HUES64 (cell line): Measurements from ENCODE around the gene ASMTL. TPM values are rescaled to one million over a fixed set of nuclear protein-coding genes. Genes with fewer than 3 reads are reported as not detected.
"Not testable (repeated sequence)": the region's sequence is repeated elsewhere in the genome, so short reads cannot be mapped to it uniquely, and the experiment has no call there.

Experiments used
- H3K27ac ChIP-seq: 2 replicates; pipeline ENCODE4 v1.7.0; 2013; ENCODE audit warnings: low read depth, low read length, inconsistent platforms
- H3K27me3 ChIP-seq: 2 replicates; pipeline ENCODE4 v1.6.1; 2013; ENCODE audit warnings: mild to moderate bottlenecking, low read length; ENCODE audit not compliant: insufficient read depth
- H3K36me3 ChIP-seq: 2 replicates; pipeline ENCODE4 v1.6.1; 2013; ENCODE audit warnings: mild to moderate bottlenecking, low read length; ENCODE audit not compliant: insufficient read depth
- H3K4me1 ChIP-seq: 2 replicates; pipeline ENCODE4 v1.6.1; 2013; ENCODE audit warnings: mild to moderate bottlenecking, low read length, moderate library complexity; ENCODE audit not compliant: insufficient read depth
- H3K4me3 ChIP-seq: 2 replicates; pipeline ENCODE4 v1.5.1; 2013; ENCODE audit warnings: mild to moderate bottlenecking, low read length, moderate library complexity
- H3K9ac ChIP-seq: 2 replicates; pipeline ENCODE4 v1.6.1; 2013; ENCODE audit warnings: mild to moderate bottlenecking, low read depth, low read length
- H3K9me3 ChIP-seq: 2 replicates; pipeline ENCODE4 v1.6.1; 2013; ENCODE audit warnings: low read depth, low read length; ENCODE audit not compliant: insufficient read depth
- WGBS: fragments of 150-250, 120-280 bp; methylation state at CpG from one replicate; pipeline ENCODE4 v1.1.7; 2013; ENCODE audit warnings: missing lambda C conversion rate; 5-methylcytosine and 5-hydroxymethylcytosine counted together
- polyA plus RNA-seq, 2 experiments: library from polyadenylated mRNA; stranded (reverse); fragments of 50-300 nt; gene quantifications; one replicate each; pipeline ENCODE4 v1.2.3, GENCODE V29; 2013

ASMTL gene
- 34.2 TPM for polyA plus RNA-seq (2013, experiment 1 of 2)
- polyA plus RNA-seq (2013, experiment 2 of 2) = 43.4 TPM

- Histone ChIP-seq H3K4me1 (no peaks in the 10 kb centered on the region), H3K9ac (peak within 1 kb of the TSS; percentile 85), H3K27ac (peak within 1 kb of the TSS; percentile 97), H3K9me3 (peaks cover 17% of the 10 kb centered on the region), H3K4me3 (peak within 1 kb of the TSS; percentile 85), H3K27me3 (no peaks in the 10 kb centered on the region), H3K36me3 (peaks cover 20% of the 10 kb centered on the region)
- WGBS = 0% methylated on average over 71 of the region's 76 CpGs
These were observed at the start of gene ASMTL for GRCh38 chrX:1452516-1453394. Gene ASMTL (minus strand): TSS chrX:1452909. CDS start chrX:1452840, 69 bp downstream.

- no peak overlapping the region for H3K4me3 ChIP-seq
- H3K27ac ChIP-seq = no peak overlapping the region
- no peaks in the 10 kb centered on the region for H3K36me3 ChIP-seq
- H3K4me1 ChIP-seq = no peaks in the 10 kb centered on the region
- no peaks in the 10 kb centered on the region for H3K27me3 ChIP-seq
- WGBS = 87% methylated on average over 12 of the region's 12 CpGs
- H3K9me3 ChIP-seq = no peaks in the 10 kb centered on the region
- no peak overlapping the region for H3K9ac ChIP-seq
These were observed 49.5 kb upstream of the ASMTL start for GRCh38 chrX:1502241-1502640.

GRCh38 chrX:1500701-1501624 is 48.3 kb upstream of the ASMTL start:
- no peaks in the 10 kb centered on the region for H3K4me1 ChIP-seq

GRCh38 chrX:1496076-1496475 is 43.4 kb upstream of the ASMTL start:
- WGBS = 87% methylated on average over 12 of the region's 12 CpGs
- H3K9ac ChIP-seq = no peak overlapping the region
- no peaks in the 10 kb centered on the region for H3K27me3 ChIP-seq
- no peaks in the 10 kb centered on the region for H3K4me1 ChIP-seq
- H3K27ac ChIP-seq = no peak overlapping the region
- no peak overlapping the region for H3K4me3 ChIP-seq
- H3K36me3 ChIP-seq = no peaks in the 10 kb centered on the region
- H3K9me3 ChIP-seq = no peaks in the 10 kb centered on the region

More at GRCh38 chrX:1500701-1501624, 48.3 kb upstream of the ASMTL start:
- H3K27ac ChIP-seq = no peak overlapping the region
- no peak overlapping the region for H3K9ac ChIP-seq
- 92% methylated on average over 22 of the region's 23 CpGs for WGBS
- H3K36me3 ChIP-seq = no peaks in the 10 kb centered on the region
- H3K9me3 ChIP-seq = no peaks in the 10 kb centered on the region
- no peaks in the 10 kb centered on the region for H3K27me3 ChIP-seq
- no peak overlapping the region for H3K4me3 ChIP-seq

- Histone ChIP-seq H3K4me3 (peak overlapping the region; percentile 10; the same call in 1 of the 2 replicates), H3K27me3 (no peaks in the 10 kb centered on the region), H3K4me1 (no peaks in the 10 kb centered on the region), H3K9me3 (no peaks in the 10 kb centered on the region), H3K9ac (no peak overlapping the region), H3K27ac (no peak overlapping the region; the same call in 1 of the 2 replicates), H3K36me3 (no peaks in the 10 kb centered on the region)
- WGBS = 45% methylated on average over 15 of the region's 15 CpGs
These were observed 41.3 kb upstream of the ASMTL start for GRCh38 chrX:1493877-1494510.

- H3K27ac ChIP-seq = no peak overlapping the region; the same call in 1 of the 2 replicates
- H3K9me3 ChIP-seq = no peaks in the 10 kb centered on the region
- H3K9ac ChIP-seq = no peak overlapping the region
- H3K27me3 ChIP-seq = no peaks in the 10 kb centered on the region
- H3K4me1 ChIP-seq = no peaks in the 10 kb centered on the region
- peak overlapping the region; percentile 10; the same call in 1 of the 2 replicates for H3K4me3 ChIP-seq
- no peaks in the 10 kb centered on the region for H3K36me3 ChIP-seq
- 30% methylated on average over 16 of the region's 16 CpGs for WGBS
These were observed 40.7 kb upstream of the ASMTL start for GRCh38 chrX:1493412-1493811.

- Histone ChIP-seq H3K27me3 (no peaks in the 10 kb centered on the region), H3K4me1 (no peaks in the 10 kb centered on the region), H3K9me3 (no peaks in the 10 kb centered on the region), H3K36me3 (no peaks in the 10 kb centered on the region), H3K4me3 (no peak overlapping the region), H3K27ac (no peak overlapping the region), H3K9ac (no peak overlapping the region)
- 82% methylated on average over 9 of the region's 9 CpGs for WGBS
These were observed 39.8 kb upstream of the ASMTL start for GRCh38 chrX:1492421-1493012.

- no peaks in the 10 kb centered on the region for H3K27me3 ChIP-seq
- H3K4me3 ChIP-seq = no peak overlapping the region
- H3K9ac ChIP-seq = no peak overlapping the region
- WGBS = 84% methylated on average over 6 of the region's 6 CpGs
- H3K9me3 ChIP-seq = no peaks in the 10 kb centered on the region
- no peaks in the 10 kb centered on the region for H3K4me1 ChIP-seq
- no peak overlapping the region for H3K27ac ChIP-seq
- H3K36me3 ChIP-seq = no peaks in the 10 kb centered on the region
These were observed 39.2 kb upstream of the ASMTL start for GRCh38 chrX:1491851-1492349.

GRCh38 chrX:1491248-1491647 is 38.5 kb upstream of the ASMTL start:
- WGBS = 93% methylated on average over 4 of the region's 4 CpGs
- not testable (repeated sequence) for H3K36me3 ChIP-seq, H3K9ac ChIP-seq, H3K27me3 ChIP-seq, H3K4me3 ChIP-seq, H3K27ac ChIP-seq, H3K9me3 ChIP-seq, H3K4me1 ChIP-seq

- WGBS = no CpG with 5 or more reads among the region's 1 CpG
- H3K27ac ChIP-seq, H3K4me3 ChIP-seq, H3K36me3 ChIP-seq, H3K9ac ChIP-seq, H3K4me1 ChIP-seq, H3K27me3 ChIP-seq, H3K9me3 ChIP-seq: not testable (repeated sequence)
These were observed 38.0 kb upstream of the ASMTL start for GRCh38 chrX:1490723-1491122.
